NCI-H748 (cell line): ENCODE data around the gene GLRX5.

Experiments used
- DNase-seq: peaks from one replicate; lab custom pipeline; 2025; ENCODE audit not compliant: unreplicated experiment; lab: John Stamatoyannopoulos, UW

Gene GLRX5

DNA sequence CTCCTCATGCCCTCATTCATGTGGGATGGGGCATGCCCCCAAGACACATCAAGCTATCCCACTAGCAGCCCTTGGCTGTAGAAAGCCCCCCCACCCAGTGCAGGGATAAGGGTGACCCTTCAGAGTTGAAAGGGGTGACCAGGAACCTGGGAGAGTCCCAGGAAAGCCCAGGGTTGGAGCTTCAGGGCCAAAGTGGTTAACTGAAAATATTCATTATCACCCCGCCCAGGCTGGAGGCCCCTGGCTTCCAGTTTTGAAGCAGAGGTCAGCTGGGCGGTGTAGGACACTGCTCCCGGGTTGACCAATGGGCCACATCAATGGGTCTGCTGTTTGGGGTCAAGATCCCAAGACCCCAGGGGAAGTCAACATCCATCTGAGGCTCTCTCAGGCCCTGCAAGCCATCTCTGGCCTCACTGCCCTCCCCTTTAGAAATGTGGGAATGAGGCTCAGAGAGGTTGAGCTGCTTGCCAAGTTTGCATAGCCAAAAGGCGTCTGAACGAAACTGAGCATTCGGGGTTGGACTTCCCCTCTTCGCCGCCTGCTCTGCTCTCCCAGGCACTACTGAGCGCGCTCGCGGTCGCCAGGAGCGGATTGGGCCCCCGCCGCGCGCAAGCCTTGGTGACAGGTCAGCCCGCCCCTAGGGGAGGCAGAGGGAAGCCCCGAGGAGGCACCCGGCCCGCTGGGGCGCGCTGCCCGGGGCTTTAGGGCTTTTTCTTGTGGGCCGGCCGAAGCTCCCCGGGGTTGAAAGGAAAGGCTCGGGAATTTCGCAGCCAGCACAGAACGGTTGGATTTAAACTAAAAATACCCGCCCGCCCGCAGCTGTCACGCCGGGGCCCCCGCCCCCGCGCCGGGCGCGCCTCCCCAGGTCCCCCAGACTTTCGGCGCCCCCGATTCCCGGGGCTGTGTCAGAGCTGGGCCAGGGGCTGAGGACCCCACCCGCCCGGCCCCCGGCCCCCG is 19.0 kb upstream of the GLRX5 start:
- peak; percentile 69 for DNase-seq

DNA sequence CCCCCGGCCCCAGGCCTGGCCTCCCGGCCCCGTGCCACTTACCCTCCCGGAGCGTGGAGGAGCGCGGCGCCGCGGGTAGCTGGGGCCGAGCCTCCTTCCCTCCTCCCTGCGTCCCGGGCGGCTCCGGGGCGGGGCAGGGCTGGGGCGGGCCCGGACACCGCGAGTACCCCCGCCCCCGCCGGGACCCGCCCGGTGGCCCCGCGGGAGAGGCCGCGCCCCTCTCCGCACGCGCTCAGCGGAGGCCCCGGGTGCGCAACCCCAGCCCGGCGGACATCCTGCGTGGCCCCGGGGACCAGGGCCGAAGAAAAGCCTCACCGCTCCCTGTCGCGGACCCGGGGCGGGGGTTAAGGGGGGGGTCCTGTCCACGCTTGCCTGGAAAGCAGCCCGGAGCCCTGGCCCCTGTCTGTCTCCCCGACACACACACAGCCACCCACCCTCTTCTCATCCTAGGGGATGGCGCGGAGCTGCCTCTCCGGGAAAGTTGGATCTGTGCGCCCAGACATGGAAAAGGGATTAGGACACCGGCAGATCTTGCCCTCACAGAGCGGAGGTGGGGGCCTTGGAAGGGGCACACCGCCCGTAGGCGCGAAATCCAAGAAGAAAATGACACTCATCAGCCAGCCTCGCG is 18.2 kb upstream of the GLRX5 start, which contains the start of gene SYNE3:
TSS of gene SYNE3 (minus strand) at position 97 of the 628 bp plus-strand sequence. CDS start 40,829 bp downstream, outside the sequence.
- peak; percentile 49 for DNase-seq

DNA sequence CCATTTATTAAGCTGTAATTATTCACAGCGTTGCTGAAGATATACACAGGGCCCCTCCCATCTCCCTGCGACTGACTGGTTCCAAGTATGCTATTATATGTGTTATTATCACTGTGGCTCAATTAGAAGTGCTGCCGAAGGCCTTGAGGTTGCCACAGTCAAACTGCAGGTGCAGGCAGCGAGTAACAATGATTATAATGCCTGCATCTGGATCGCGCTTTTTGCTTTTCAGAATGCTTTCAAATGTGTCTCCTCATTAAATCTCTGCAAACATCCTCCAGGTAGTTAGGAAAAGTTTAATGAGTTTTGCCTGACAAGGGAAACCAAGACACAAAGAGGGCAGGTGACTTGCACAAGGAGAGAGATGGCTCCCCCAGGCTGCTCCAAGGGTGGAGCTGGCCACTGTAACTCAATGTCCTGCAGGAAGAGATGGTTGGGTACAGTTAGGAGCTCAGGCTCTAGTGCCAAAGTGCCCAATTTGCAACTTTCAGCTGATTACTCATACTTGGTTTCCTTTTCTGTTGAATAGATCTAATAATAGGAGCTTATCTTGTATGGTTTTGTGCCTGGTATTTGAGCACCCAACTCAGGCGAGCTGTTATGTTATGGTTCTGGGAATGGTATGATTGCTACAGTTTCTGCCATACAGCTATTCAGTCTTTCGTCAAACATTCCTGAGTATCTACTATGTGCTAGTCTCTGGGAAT is 16.7 kb upstream of the GLRX5 start:
- DNase-seq: peak; percentile 77

- DNase-seq: no peak
Observed at GRCh38 chr14:95519699-95520098, 15.2 kb upstream of the GLRX5 start.

DNA sequence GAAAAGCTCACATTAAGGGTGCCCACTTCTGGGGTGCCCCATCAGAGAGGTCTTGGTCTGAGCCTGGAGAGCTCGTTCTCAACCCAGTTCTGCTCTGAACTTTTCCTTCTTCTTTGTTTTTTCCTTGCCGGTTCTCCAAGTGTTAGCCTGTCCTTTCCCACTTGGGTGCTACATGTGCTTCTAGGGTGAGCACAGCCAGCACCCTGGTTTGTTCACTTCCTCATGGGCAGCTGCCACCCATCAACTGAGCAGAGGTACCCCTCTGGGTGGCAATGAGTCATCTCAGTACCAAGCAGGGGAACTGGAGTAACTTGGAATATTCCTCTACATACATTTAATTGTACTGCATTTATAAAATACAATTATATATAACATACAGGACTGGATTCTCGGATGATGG is 14.5 kb upstream of the GLRX5 start:
- DNase-seq: no peak

DNA sequence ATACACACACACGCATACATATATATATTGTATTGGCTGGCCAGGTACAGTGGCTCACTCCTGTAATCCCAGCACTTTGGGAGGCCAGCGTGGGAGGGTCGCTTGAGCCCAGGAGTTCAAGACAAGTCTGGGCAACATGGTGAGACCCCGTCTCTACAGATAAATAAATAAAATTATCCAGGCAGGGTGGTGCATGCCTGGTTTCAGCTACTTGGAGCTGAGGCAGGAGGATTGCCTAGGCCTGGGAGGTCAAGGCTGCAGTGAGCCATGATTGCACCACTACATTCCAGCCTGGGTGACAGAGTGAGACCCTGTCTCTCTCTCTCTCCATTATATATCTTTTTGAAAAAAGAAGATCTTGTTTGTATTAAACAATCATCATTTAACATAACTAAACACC is 13.8 kb upstream of the GLRX5 start:
- DNase-seq: no peak

- no peak for DNase-seq
Observed at GRCh38 chr14:95522116-95522515, 12.7 kb upstream of the GLRX5 start.

DNA sequence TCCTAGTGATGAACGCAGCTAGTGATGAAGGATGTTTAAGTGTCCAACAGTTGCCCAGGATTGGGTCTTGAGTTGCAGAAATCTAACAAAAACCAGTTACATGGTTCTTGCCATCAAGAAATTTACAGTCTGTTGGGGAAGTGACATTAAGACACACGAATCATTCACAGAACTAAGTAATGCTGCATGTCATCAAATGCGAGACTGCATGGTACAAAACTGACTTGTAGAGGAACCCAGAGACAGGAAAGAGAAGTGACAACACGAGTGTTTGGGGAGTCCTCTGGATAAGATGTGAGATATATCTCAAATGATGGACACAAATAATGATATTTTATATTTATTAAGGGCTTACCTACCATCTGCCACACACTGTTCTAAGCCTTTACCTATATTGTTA is 12.3 kb upstream of the GLRX5 start:
- DNase-seq: no peak

GRCh38 chr14:95523051-95523814 is 11.6 kb upstream of the GLRX5 start:
- no peak for DNase-seq

GRCh38 chr14:95523815-95524448 is 10.9 kb upstream of the GLRX5 start:
- no peak for DNase-seq

- no peak for DNase-seq
Observed at GRCh38 chr14:95524706-95525512, 9.9 kb upstream of the GLRX5 start.

DNA sequence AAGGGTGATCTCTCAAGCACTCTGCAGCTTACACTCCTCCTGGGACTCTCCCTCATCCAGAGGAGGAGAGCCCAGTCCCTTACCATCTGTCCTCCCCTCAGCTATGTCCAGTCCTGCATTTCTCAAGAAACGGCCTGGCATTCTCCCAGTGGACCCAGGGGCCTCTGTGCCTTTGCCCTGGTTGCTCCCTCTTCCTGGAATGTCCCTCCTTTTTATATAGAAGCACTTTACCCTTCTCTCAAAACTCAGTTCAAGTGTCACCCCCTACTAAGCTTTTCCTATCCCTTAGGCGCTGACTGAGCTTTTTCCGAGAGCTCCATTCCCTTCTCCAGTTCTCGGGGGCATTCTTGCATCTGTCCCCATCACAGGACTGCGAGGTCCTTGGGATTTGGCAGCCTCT is 8.9 kb upstream of the GLRX5 start:
- no peak for DNase-seq

DNA sequence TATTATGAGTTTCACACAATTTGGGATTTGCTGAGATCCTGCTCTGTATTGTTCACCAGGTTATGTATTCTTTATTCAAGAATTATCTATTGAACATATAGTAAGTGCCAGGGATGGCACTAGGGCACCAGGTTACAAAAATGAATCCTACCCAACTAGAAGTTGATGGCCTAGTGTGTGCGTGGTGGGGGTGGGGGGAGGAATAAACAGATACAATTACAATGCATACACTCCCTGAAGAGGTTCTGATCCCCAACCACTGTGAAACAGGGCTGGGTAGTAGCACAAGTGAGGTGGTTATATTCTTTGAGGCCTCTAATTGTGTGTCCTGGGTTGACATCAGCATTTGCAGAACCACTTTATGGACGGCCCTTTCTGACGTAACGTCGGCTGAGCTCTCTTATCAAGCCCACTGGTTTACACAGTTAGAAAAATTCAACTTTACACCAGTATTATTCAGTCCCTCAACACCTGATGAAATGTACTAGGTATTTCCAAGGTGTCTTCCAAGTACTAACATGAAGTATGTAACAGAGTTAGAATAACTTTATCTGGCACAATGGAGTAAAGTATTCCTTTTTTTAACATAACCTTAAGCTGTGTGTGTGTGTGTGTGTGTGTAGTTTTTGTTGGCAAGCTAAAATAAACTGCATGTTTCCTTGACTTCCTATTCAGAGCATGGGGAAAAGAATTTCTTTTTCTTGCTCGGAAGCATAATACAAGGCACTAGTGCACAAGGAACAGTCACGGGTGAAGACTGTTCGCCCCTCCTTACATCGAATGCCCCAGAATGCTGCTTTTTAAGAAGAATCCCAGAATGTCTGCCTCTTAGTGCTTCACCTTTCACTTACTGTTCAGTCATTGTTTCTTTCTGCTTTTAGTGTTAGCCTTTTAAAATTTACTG is 8.1 kb upstream of the GLRX5 start:
- no peak for DNase-seq

- peak; percentile 44 for DNase-seq
Observed at GRCh38 chr14:95527387-95528002, 7.4 kb upstream of the GLRX5 start.

DNA sequence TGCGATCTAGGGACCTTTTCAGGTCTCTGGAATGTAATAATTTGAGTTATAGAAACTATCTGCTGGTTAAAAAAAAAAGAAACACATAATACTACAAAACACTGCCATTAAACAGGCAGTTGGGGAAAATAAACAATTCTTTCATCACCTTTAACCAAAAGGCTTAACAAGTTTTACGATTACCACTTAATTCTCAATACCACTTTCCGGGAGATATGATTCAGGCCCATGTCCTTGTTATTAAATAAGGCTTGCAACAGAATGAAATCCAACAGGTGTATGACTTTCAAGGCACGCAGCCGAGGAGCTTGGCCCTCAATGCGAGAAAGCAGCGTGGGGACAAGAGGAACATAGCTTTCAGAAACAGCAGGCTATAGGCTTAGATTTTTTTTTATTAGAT is 5.6 kb upstream of the GLRX5 start:
- DNase-seq: no peak

DNA sequence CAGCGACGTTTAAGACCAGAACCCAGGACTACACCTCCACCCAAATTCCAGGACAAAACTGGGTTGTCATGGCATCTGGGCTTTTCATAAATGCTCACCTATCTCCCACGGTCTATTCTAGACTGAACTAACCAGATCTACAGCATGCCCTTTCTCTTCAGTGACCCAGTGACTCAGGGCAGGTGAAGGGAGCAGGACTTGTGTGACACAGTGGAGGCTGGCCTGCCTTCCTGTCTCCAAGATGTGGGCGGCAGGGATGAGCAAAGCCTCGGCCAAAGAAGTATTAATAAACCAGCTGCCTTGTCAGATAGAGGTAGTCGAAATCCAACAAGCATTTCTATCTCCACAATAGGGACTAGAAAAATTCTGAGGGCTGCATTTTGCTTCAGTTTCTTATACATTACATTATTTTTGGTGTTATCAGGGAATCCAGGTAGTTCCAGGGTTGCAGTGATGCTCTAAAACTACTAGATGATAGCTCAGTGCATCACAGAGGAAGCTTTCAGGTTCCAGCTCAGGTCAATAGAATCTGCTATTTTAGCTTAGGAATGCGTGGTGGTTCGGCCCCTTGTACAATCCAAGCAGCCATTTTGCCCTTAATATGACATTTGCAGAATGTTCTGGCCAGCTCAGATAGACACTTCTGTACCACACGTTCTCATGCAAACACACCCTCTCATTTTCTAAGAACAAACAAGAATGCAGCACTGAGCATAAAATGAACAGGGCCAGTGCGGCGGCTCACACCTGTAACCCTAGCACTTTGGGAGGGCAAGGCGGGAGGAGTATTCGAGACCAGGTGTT is 4.2 kb upstream of the GLRX5 start:
- no peak for DNase-seq

DNA sequence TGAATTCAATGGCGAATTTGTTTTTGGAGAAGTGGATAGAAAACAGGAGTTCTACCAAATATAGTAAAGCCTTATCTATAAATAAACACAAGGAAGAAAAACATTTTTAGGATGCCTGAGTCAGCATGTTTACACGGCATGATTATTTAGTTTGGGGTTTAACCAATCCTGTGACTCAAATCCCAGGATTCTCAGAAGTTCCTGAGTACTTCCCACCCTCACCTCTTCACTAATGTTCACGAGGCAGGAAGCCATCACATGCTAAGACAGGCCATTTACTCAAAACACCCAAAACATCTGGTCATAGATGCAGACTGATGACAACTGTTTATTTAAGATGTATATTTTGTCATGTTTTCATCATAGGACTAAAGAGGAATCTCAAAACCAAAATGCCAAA is 3.4 kb upstream of the GLRX5 start:
- no peak for DNase-seq
